T-helper 2 cell treated with Interferon-gamma antibody and Interleukin-4, amounts not matched to agents 100 ng/mL and 5 ng/mL, for 36 hours (primary cell): Measurements from ENCODE around the gene TMEM235. TPM values are rescaled to one million over a fixed set of nuclear protein-coding genes. Genes with fewer than 3 reads are reported as not detected.

Experiments
- intact Hi-C: fragments of 100-400 bp; cut with micrococcal nuclease; formaldehyde crosslinking; loops from one replicate; pipeline ENCODE4 v1.15.1; 2023
- total RNA-seq: library from RNA; stranded (reverse); gene quantifications from 2 replicates; pipeline ENCODE4 v1.2.3, GENCODE V29; 2022

Gene TMEM235
- total RNA-seq, 1 donor from 2014 or later = not detected

DNA sequence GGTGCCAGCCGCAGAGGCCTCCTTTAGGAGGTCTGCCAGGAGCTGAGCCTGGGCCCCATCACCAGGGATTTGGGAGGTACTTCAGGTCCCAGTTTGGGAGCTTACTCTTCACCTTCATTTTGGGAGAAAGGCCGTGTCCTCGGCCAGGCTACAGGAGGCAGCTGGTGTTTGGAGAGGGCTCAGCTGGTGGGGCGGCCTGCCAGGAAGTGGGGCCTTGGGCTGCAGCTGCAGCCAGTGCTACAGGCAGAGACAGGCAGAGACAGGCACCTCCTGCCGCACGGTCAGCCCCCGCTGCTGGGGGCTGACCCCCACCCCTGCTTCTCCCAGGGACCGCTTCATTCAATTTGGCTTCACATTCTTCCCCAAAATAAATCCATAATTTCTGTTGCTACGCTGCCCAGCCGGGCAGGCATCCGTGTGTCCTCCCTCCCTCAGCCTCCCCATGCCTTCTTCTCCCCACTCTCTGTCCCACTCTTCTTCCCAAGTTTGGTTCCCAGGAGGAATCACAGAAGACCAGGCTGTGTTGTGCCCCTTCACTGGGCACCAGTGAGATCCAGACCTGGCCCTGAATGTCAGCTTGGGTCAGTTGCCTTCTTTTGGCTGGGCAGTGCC lies 6.1 kb downstream of the TMEM235 start:
- intact Hi-C loops = no loop called here

DNA sequence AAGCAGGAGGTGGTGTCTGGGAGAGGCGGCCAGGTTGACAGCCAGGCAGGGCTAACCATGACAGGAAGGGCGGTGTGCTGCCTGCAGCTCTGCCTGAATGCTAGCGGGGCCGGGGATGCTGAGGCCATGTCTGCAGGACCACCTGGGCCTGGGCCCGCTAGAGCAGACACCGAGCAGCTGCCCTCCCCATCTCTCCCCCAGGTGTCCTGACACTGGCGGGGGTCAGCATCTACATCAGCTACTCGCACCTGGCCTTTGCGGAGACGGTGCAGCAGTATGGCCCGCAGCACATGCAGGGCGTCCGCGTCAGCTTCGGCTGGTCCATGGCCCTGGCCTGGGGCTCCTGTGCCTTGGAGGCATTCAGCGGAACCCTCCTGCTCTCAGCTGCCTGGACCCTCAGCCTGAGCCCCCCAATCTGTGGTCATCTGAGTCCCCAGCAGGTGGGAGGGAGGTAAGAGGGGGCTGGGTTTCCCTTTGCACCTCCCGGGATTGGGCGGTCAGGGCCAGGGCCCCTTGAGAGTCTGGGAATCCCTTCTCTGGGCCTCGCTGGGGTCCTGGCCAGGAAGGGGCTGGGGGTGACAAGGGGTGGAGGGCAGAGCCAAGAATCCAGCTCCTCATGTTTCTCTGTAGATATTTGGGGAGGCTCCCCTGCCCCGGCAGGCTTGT lies 7.5 kb downstream of the TMEM235 start:
- intact Hi-C loops = no loop called here

DNA sequence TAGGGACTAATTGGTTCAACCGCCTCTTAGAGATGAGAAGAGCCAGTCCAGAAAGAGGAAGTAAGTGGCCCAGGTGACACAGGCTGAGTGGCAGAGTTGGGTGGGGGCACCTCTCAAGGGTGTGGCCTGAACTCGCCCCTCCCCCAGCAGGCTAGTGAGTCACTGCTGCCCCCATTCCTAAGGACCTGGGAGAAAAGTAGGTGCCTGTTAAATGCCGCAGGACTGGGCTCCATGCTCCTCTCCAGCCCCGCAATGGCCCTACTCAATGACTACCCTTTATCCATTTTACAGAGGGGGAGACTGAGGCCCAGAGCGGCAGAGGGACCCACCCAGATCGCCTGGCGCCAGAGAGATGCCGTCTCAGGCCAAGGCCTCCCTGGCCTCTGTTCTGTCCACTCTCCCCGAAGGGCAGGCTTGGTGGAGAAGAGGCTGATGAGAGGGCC lies 8.1 kb downstream of the TMEM235 start:
- intact Hi-C loops = no loop called here

- intact Hi-C loops = no loop called here
Observed at GRCh38 chr17:78240012-78240655, 8.7 kb downstream of the TMEM235 start.

DNA sequence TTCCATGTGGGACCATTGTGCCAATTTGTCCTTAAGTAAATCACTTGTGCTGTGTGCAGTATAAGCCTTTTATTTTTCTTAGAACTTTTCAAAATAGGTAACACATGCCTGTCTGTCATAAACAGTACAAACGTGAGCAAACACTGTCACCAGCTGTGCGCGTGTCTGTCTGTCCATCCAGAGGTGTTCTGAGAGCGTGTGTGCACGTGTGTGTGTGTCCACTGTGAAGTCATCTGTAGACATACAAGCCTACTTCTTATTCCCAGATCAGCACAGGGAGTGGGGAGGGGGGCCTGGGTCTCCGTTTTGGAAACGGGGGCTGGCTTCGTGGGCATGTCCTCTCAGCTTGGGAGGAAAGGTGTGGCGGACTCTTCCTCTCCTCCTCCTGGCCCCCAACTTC lies 9.4 kb downstream of the TMEM235 start:
- intact Hi-C loops = no loop called here

GRCh38 chr17:78241277-78242023 lies 10.0 kb downstream of the TMEM235 start:
- intact Hi-C loops = no loop called here

DNA sequence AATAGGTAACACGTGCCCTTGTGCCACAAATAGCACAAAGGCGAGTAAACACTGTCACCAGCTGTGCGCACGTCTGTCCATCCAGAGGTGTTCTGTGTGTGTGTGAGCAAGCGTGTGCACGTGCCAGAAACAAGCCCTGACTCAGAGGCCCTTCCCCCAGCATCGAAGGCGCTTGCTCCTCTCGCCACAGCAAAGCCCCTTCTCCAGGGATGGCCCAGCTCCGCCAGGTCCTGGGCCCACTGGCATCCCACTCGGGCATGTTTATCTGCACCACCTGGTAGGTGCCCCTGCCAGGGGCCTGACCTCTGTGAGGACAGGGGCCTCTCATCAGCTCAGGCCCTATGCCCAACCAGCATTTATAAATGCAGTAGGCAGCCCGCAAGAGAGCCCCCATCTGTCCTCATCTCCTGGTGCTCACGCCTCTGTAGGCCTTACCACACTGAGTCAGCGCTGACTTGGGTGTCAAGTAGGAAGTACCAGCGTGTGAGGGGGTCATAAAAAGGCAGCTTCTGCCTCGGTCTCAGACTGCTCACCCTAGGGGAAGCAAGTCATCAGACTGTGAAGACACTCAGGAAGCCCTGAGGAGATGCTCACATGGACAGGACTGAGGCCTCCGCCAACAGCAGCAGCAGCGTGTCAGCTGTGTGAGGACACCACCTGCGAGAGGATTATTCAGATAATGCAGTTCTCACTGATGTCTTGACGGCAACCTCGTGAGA lies 10.8 kb downstream of the TMEM235 start:
- intact Hi-C loops = no loop called here

DNA sequence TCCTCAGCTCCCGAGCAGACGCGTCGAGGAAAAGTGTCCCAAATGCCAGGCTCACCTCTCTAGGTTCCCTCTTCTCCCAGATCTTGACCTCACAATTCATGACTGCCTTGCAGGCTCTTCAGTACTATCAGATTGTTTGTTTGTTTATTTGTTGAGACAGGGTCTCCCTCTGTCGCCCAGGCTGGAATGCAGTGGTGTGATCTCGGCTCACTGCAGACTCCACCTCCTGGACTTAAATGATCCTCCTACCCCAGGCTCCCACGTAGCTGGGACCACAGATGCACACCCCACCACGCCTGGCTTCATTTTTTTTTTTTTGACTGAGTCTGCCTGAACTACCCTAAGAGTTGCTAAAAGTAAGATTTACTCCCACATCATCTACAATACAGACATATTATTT lies 15.9 kb downstream of the TMEM235 start:
- intact Hi-C loops = no loop called here

GRCh38 chr17:78248051-78248914 lies 16.9 kb downstream of the TMEM235 start:
- intact Hi-C loops = no loop called here

- intact Hi-C loops = no loop called here
Observed at GRCh38 chr17:78249074-78249817, 17.8 kb downstream of the TMEM235 start.

DNA sequence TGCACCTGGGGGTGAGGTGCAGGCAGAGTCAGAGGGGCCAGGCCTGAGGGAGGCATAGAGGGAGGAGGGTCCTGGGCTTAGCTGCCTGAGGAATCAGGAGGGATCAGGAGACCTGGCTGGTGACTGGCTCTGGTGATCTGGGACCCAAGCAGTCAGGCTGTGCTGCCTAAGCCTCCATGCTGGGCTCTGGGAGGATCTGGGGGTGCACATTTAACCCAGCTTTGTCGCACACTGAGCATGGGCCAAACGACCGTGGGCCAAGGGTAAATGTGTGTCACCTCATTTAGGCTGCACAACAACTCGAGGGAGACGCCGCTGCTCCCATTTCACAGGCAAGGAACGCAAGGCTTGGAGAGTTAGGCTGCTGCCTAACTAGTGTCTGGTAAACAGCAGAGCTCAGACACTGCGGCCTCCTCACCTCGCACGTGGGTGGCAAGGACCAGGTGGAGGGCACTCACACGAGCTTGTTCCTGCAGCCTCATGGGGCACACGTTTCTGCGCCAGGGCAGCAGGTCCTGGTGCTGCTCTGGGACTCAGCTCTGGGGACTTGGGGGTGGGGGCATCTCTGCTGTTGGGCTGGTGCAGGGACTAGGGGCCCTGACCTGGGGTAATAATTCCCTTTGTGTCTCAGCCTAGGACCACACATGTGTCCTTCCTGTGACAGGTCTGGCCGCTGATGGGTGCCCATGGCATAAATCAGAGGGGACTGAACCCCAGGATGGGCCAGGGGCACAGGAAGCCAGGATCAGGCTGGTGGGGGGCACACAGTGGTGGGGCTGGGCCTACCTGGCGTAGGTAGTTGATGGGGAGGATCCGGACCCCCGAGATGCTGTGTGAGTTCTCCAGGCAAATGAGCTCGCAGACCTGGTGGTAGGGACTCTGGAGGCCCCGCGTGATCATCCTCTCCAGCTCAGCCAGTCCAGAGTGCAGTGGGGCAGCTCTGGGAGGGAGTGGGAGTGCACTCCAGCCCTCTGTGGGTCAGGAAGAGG lies 18.7 kb downstream of the TMEM235 start:
- intact Hi-C loops = loop anchor here (5.0 kb wide), 3 partner anchors 107 to 172 kb away; partner anchors contain the start of gene TMC8

DNA sequence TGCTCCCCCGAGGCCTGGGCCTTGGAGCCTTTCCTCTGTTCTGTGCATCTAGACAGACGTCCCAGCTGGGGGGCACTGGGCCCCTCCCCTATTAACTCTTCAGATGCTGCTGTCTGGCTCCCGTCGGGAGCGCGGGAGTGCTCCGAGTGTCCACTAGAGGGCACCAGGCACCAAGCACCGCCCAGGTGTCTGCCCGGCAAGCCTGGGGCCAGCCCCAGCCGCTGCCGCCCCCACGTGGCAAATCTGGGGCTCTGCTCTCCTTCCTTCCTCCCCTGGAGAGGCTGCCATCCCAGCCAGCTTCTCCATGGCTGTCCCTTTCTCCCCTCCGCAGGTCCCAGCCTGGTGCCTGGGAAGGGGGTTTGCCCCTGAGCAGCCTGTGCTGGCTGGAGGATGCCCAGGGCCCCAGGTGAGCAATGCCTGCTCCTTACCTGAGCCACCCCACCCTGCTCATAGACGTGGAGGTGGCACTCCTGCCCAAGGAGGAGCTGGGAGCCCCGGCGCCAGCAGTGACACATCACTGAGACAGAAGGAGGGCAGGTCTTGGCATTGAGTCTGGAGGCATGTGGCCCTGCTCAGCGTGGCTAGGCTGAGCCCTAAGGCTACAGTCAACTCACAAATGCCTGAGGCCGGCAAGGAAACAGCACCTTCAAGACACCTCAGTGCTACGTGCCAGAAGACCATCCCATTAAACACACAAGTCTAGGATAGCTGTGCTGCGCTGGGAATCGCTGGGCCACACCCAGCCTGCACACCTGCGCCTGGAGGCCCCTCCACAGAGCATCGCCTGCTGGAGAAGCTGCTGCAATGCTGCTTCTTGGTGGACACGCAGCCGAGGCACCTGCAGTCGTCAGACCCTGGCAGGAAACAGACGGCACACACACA lies 19.7 kb downstream of the TMEM235 start:
- intact Hi-C loops = loop anchor here (5.0 kb wide), 3 partner anchors 106 to 171 kb away; partner anchors contain the start of gene TMC8

DNA sequence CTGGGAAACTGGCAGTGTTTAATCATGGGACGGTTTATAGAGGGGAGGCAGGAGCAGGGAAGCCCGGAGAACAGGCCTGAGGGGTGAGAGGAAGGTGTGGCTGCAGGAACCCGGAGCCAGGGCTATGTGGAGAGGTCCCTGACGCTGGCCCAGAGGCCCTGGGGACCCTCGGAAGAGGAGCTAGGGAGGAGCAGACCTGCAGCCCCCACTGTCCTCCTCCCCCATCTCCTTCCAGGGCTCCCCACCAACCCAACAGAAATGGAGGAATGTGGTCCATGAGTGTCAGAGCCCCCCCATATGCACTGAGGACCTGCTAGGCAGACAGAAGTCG lies 20.3 kb downstream of the TMEM235 start:
- intact Hi-C loops = loop anchor here (5.0 kb wide), 3 partner anchors 106 to 171 kb away; partner anchors contain the start of gene TMC8

DNA sequence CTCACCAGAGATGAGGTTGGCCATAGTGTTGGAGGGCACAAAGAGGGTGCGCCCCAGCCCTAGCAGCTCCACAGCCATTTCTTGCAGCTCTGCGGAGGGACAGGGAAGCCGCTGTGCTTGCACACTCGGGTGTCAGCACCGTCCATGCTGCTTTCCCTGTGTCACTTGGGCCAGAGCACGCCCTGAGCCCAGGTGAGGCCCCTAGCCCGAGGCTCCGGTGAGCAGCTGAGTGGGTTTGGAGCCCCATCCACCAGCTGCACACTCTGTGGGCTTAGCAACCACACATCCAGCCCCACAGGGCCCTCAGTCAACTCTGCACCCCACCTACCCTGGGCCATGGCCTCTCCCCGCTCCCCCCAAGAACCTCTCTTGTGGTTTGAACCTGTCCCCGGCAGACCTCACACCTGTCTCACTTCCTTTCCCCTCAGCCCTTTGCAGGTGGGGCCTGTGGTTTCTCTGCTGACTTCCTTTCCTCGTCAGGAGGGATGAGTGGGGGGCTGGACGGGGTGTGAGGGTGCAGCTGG lies 20.7 kb downstream of the TMEM235 start:
- intact Hi-C loops = loop anchor here (5.0 kb wide), 3 partner anchors 105 to 170 kb away; partner anchors contain the start of gene TMC8

- intact Hi-C loops = loop anchor here (5.0 kb wide), 3 partner anchors 104 to 169 kb away; partner anchors contain the start of gene TMC8
Observed at GRCh38 chr17:78252701-78253635, 21.5 kb downstream of the TMEM235 start.

DNA sequence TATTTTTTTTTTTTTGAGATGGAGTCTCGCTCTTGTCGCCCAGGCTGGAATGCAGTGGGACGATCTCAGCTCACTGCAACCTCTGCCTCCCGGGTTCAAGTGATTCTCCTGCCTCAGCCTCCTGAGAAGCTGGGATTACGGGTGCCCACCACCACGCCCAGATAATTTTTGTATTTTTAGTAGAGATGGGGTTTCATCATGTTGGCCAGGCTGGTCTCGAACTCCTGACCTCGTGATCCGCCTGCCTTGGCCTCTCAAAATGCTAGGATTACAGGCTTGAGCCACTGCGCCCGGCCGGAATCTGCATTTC lies 22.2 kb downstream of the TMEM235 start:
- intact Hi-C loops = loop anchor here (5.0 kb wide), 3 partner anchors 104 to 169 kb away; partner anchors contain the start of gene TMC8
